ENCODE measurements around the gene HSBP1L1.

DNA sequence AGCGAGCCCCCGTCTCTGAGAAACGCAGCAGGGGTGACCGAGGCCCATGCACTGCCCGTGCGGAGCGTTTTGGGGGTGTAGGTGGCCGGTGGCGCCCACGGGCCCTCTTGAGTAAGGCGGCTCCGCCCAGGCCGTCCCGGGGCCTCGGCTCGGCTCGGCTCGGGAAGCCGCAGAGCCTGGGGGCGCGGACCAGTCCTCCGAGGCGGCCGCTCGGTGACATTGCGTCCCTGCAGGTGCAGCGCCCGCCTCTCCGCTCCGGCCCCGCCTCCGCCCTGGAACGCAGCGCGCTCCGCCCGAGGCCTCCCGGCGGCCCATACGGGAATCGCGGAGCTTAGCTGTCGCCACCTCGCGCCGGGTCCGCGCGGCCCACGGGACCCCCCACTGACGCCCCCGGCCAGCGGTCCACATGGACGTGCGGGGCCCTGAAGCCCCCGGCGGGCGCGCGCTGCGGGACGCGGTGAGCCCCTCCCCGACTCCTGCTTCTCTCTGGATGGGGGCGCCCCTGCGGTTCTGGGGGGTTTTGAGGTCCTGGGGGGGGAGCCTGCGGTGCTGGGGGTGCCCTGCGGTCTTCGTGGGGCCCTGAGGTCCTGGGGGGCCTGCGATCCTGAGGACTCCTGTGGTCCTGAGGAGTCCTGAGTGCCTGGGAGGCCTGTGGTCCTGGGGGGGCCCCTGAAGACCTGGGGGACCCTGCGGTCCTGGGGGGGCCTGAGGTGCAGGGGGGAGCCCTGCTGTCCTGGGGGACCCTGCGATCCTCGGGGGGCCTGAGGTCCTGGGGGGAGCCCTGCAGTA lies at the start of gene HSBP1L1:
- no peak for TF ChIP-seq POLR2A (IDR thresholded peaks at IDR 0.05)
- TF ChIP-seq CTCF (IDR thresholded peaks at IDR 0.05) = peak in 2 of 3 experiments; percentile 33 to 39
